ENCODE results near the gene MCF2L. TPM values are rescaled to one million over a fixed set of nuclear protein-coding genes. Genes with fewer than 3 reads are reported as not detected.

Gene MCF2L
- total RNA-seq, 2 experiments from 2014 or later: 6.5 to 7.4 TPM

- peaks cover 5% of the 10 kb centered on the region for H3K36me3 Mint-ChIP-seq (ENCODE audit: low read depth)
- intact Hi-C loops (cut with micrococcal nuclease): no loop called here
- no peak overlapping the region for H3K4me3 Mint-ChIP-seq
- CTCF ChIA-PET: interaction anchor here (0.6 to 1.0 kb wide), 3 partner anchors 28 to 59 kb away, joined by 3 to 4 read pairs (median 3); no protein-coding TSS in a partner anchor
- H3K9me3 Mint-ChIP-seq: no peaks in the 10 kb centered on the region
- H3K27ac Mint-ChIP-seq: no peak overlapping the region
- H3K27me3 Mint-ChIP-seq (ENCODE audit: low read depth): no peaks in the 10 kb centered on the region
- no peak for DNase-seq
- peaks cover 25% of the 10 kb centered on the region for H3K4me1 Mint-ChIP-seq (ENCODE audit: low read depth)
These were observed 1.7 kb downstream of the MCF2L start for GRCh38 chr13:112970552-112971287.

- Mint-ChIP-seq H3K27me3 (ENCODE audit: low read depth) (no peaks in the 10 kb centered on the region), H3K27ac (no peak overlapping the region), H3K4me3 (no peak overlapping the region), H3K4me1 (ENCODE audit: low read depth) (peaks cover 25% of the 10 kb centered on the region), H3K36me3 (ENCODE audit: low read depth) (peaks cover 5% of the 10 kb centered on the region), H3K9me3 (no peaks in the 10 kb centered on the region)
- intact Hi-C loops (cut with micrococcal nuclease): no loop called here
- DNase-seq: no peak
- CTCF ChIA-PET: no interaction called here
These were observed 2.3 kb downstream of the MCF2L start for GRCh38 chr13:112971288-112971643.

GRCh38 chr13:112972258-112972657 lies 3.2 kb downstream of the MCF2L start:
- H3K4me1 Mint-ChIP-seq (ENCODE audit: low read depth): peaks cover 25% of the 10 kb centered on the region
- no peaks in the 10 kb centered on the region for H3K27me3 Mint-ChIP-seq (ENCODE audit: low read depth)
- CTCF ChIA-PET: no interaction called here
- peaks cover 3% of the 10 kb centered on the region for H3K36me3 Mint-ChIP-seq (ENCODE audit: low read depth)
- H3K27ac Mint-ChIP-seq: no peak overlapping the region
- intact Hi-C loops (cut with micrococcal nuclease): no loop called here
- DNase-seq: no peak
- no peak overlapping the region for H3K4me3 Mint-ChIP-seq
- H3K9me3 Mint-ChIP-seq: no peaks in the 10 kb centered on the region

GRCh38 chr13:112972867-112973576 lies 4.0 kb downstream of the MCF2L start:
- no peak overlapping the region for H3K4me3 Mint-ChIP-seq
- peaks cover 3% of the 10 kb centered on the region for H3K36me3 Mint-ChIP-seq (ENCODE audit: low read depth)
- no peak overlapping the region for H3K27ac Mint-ChIP-seq
- DNase-seq: no peak
- no peaks in the 10 kb centered on the region for H3K9me3 Mint-ChIP-seq
- CTCF ChIA-PET: no interaction called here
- intact Hi-C loops (cut with micrococcal nuclease): no loop called here
- H3K4me1 Mint-ChIP-seq (ENCODE audit: low read depth): peaks cover 21% of the 10 kb centered on the region
- no peaks in the 10 kb centered on the region for H3K27me3 Mint-ChIP-seq (ENCODE audit: low read depth)

- Mint-ChIP-seq H3K27ac (no peak overlapping the region), H3K4me3 (no peak overlapping the region), H3K36me3 (ENCODE audit: low read depth) (peaks cover 3% of the 10 kb centered on the region), H3K9me3 (no peaks in the 10 kb centered on the region), H3K27me3 (ENCODE audit: low read depth) (no peaks in the 10 kb centered on the region), H3K4me1 (ENCODE audit: low read depth) (peaks cover 20% of the 10 kb centered on the region)
- no peak for DNase-seq
- intact Hi-C loops (cut with micrococcal nuclease): no loop called here
- CTCF ChIA-PET: no interaction called here
These were observed 4.5 kb downstream of the MCF2L start for GRCh38 chr13:112973577-112973951.

GRCh38 chr13:112974125-112974524 lies 5.1 kb downstream of the MCF2L start:
- H3K4me1 Mint-ChIP-seq (ENCODE audit: low read depth): peaks cover 20% of the 10 kb centered on the region
- H3K27ac Mint-ChIP-seq: no peak overlapping the region
- intact Hi-C loops (cut with micrococcal nuclease): no loop called here
- no peaks in the 10 kb centered on the region for H3K27me3 Mint-ChIP-seq (ENCODE audit: low read depth)
- CTCF ChIA-PET: interaction anchor here (1.0 kb wide), 1 partner anchor 8 kb away, joined by 3 read pairs; no protein-coding TSS in a partner anchor
- H3K9me3 Mint-ChIP-seq: no peaks in the 10 kb centered on the region
- no peak for DNase-seq
- H3K4me3 Mint-ChIP-seq: no peak overlapping the region
- H3K36me3 Mint-ChIP-seq (ENCODE audit: low read depth): peaks cover 3% of the 10 kb centered on the region

GRCh38 chr13:112974671-112975070 lies 5.7 kb downstream of the MCF2L start:
- CTCF ChIA-PET: interaction anchor here (1.0 kb wide), 1 partner anchor 9 kb away, joined by 3 read pairs; no protein-coding TSS in a partner anchor
- Mint-ChIP-seq H3K36me3 (ENCODE audit: low read depth) (peaks cover 3% of the 10 kb centered on the region), H3K4me3 (no peak overlapping the region), H3K4me1 (ENCODE audit: low read depth) (peaks cover 15% of the 10 kb centered on the region), H3K9me3 (no peaks in the 10 kb centered on the region), H3K27ac (no peak overlapping the region), H3K27me3 (ENCODE audit: low read depth) (no peaks in the 10 kb centered on the region)
- no peak for DNase-seq
- intact Hi-C loops (cut with micrococcal nuclease): no loop called here

- Mint-ChIP-seq H3K4me3 (no peak overlapping the region), H3K27ac (no peak overlapping the region), H3K27me3 (ENCODE audit: low read depth) (no peaks in the 10 kb centered on the region), H3K4me1 (ENCODE audit: low read depth) (peaks cover 13% of the 10 kb centered on the region), H3K36me3 (ENCODE audit: low read depth) (peaks cover 3% of the 10 kb centered on the region), H3K9me3 (no peaks in the 10 kb centered on the region)
- intact Hi-C loops (cut with micrococcal nuclease): no loop called here
- CTCF ChIA-PET: interaction anchor here (1.0 kb wide), 1 partner anchor 10 kb away, joined by 3 read pairs; no protein-coding TSS in a partner anchor
- DNase-seq: no peak
These were observed 6.5 kb downstream of the MCF2L start for GRCh38 chr13:112975401-112975939.

GRCh38 chr13:112976526-112976925 lies 7.5 kb downstream of the MCF2L start:
- Mint-ChIP-seq H3K27ac (no peak overlapping the region), H3K36me3 (ENCODE audit: low read depth) (peaks cover 3% of the 10 kb centered on the region), H3K4me3 (no peak overlapping the region), H3K27me3 (ENCODE audit: low read depth) (no peaks in the 10 kb centered on the region), H3K9me3 (no peaks in the 10 kb centered on the region), H3K4me1 (ENCODE audit: low read depth) (peaks cover 11% of the 10 kb centered on the region)
- intact Hi-C loops (cut with micrococcal nuclease): no loop called here
- CTCF ChIA-PET: no interaction called here
- no peak for DNase-seq

GRCh38 chr13:112977091-112977490 lies 8.1 kb downstream of the MCF2L start:
- Mint-ChIP-seq H3K27me3 (ENCODE audit: low read depth) (no peaks in the 10 kb centered on the region), H3K4me3 (no peak overlapping the region), H3K36me3 (ENCODE audit: low read depth) (peaks cover 3% of the 10 kb centered on the region), H3K4me1 (ENCODE audit: low read depth) (peaks cover 8% of the 10 kb centered on the region), H3K9me3 (no peaks in the 10 kb centered on the region), H3K27ac (no peak overlapping the region)
- no peak for DNase-seq
- CTCF ChIA-PET: no interaction called here
- intact Hi-C loops (cut with micrococcal nuclease): no loop called here

- no peaks in the 10 kb centered on the region for H3K9me3 Mint-ChIP-seq
- peaks cover 8% of the 10 kb centered on the region for H3K4me1 Mint-ChIP-seq (ENCODE audit: low read depth)
- intact Hi-C loops (cut with micrococcal nuclease): no loop called here
- no peaks in the 10 kb centered on the region for H3K27me3 Mint-ChIP-seq (ENCODE audit: low read depth)
- no peak overlapping the region for H3K4me3 Mint-ChIP-seq
- CTCF ChIA-PET: no interaction called here
- H3K27ac Mint-ChIP-seq: no peak overlapping the region
- peaks cover 3% of the 10 kb centered on the region for H3K36me3 Mint-ChIP-seq (ENCODE audit: low read depth)
- DNase-seq: no peak
These were observed 8.5 kb downstream of the MCF2L start for GRCh38 chr13:112977525-112977924.

- H3K27me3 Mint-ChIP-seq (ENCODE audit: low read depth): no peaks in the 10 kb centered on the region
- intact Hi-C loops (cut with micrococcal nuclease): no loop called here
- H3K4me3 Mint-ChIP-seq: no peak overlapping the region
- no peak for DNase-seq
- no peaks in the 10 kb centered on the region for H3K9me3 Mint-ChIP-seq
- CTCF ChIA-PET: no interaction called here
- peaks cover 2% of the 10 kb centered on the region for H3K36me3 Mint-ChIP-seq (ENCODE audit: low read depth)
- H3K4me1 Mint-ChIP-seq (ENCODE audit: low read depth): peaks cover 8% of the 10 kb centered on the region
- no peak overlapping the region for H3K27ac Mint-ChIP-seq
These were observed 9.8 kb downstream of the MCF2L start for GRCh38 chr13:112978561-112979405.
